Endothelial cell of umbilical vein (primary cell): ENCODE data around the gene DNAJA4. TPM values are rescaled to one million over a fixed set of nuclear protein-coding genes. Genes with fewer than 3 reads are reported as not detected.

Source experiments
- BruUV-seq: library from RNA; stranded (reverse); fragments of 400-500 nt; replicated peaks from 2 replicates; lab custom pipeline; 2021; lab: Mats Ljungman, UMichigan
- CTCF ChIA-PET: fragments of 300-600, 350-600 bp; sonication (Branson Sonifier 250); formaldehyde crosslinking; loops from one replicate; lab custom pipeline; 2021; ENCODE audit warnings: antibody characterized with exemption, inconsistent platforms; lab: Charles Lee
- POLR2A ChIA-PET: fragments of 300-600, 350-600 bp; sonication (Branson Sonifier 250); formaldehyde crosslinking; loops from one replicate; lab custom pipeline; 2021; ENCODE audit warnings: antibody characterized with exemption, inconsistent platforms; lab: Charles Lee
- DNase-seq: peaks from one replicate; pipeline ENCODE4 v3.0.0-alpha.2; 2011; ENCODE audit warnings: low read depth, low spot score
- FAIRE-seq: peaks from 2 replicates; lab custom pipeline; 2011; peaks lifted over from hg19 to GRCh38; lab: Jason Lieb, UNC
- H2AFZ ChIP-seq: 2 replicates; pipeline ENCODE4 v1.6.0; 2012; ENCODE audit warnings: low read depth, low read length, control low read depth, inconsistent platforms
- H3K27ac ChIP-seq: 2 replicates; pipeline ENCODE4 v1.5.1; 2011; ENCODE audit warnings: low read depth, mild to moderate bottlenecking, control low read depth, low read length, moderate library complexity; ENCODE audit not compliant: insufficient read depth
- H3K27me3 ChIP-seq, 2 experiments: 2 replicates each; pipeline versions ENCODE4 v1.6.0 to v1.6.1; 2011; ENCODE audit warnings: low read length in 2 of 2, mixed read lengths in 1 of 2; ENCODE audit not compliant: control insufficient read depth in 2 of 2, insufficient read depth in 2 of 2
- H3K36me3 ChIP-seq, 2 experiments: 2 replicates in 1 of 2; 3 replicates in 1 of 2; pipeline ENCODE4 v1.5.1; 2011; ENCODE audit warnings: low read length in 2 of 2, mild to moderate bottlenecking in 1 of 2, moderate library complexity in 1 of 2; ENCODE audit not compliant: control insufficient read depth in 2 of 2, insufficient read depth in 2 of 2; ENCODE audit errors: extremely low read depth in 1 of 2
- H3K4me1 ChIP-seq: 3 replicates; pipeline ENCODE4 v1.5.1; 2011; ENCODE audit warnings: mild to moderate bottlenecking, low read length; ENCODE audit not compliant: control insufficient read depth, insufficient read depth; ENCODE audit errors: extremely low read depth
- H3K4me2 ChIP-seq: 2 replicates; pipeline ENCODE4 v1.6.1; 2011; ENCODE audit warnings: low read length, control low read depth, mixed read lengths; ENCODE audit not compliant: insufficient read depth
- H3K4me3 ChIP-seq, 3 experiments: fragments of 200-600 bp in 1 of 3; sonication (generic), shearing (Covaris generic) in 1 of 3; replicated peaks in 1 of 3; 2 replicates each; pipeline ENCODE4 v1.5.1; 2011 to 2016; ENCODE audit warnings: control low read depth in 3 of 3, low read length in 3 of 3, mild to moderate bottlenecking in 2 of 3, inconsistent platforms in 1 of 3, low read depth in 1 of 3, moderate library complexity in 1 of 3; ENCODE audit not compliant: insufficient read depth in 1 of 3
- H3K79me2 ChIP-seq: 2 replicates; pipeline ENCODE4 v1.6.0; 2012; ENCODE audit warnings: low read length, inconsistent platforms; ENCODE audit not compliant: control insufficient read depth, insufficient read depth
- H3K9ac ChIP-seq: replicated peaks from 2 replicates; pipeline ENCODE3; 2011; ENCODE audit warnings: low read length, control low read depth; ENCODE audit not compliant: insufficient read depth; ENCODE audit errors: extremely low read depth
- H3K9me1 ChIP-seq: replicated peaks from 3 replicates; pipeline ENCODE4 v1.6.0; 2011; ENCODE audit warnings: mild to moderate bottlenecking, low read length; ENCODE audit not compliant: control insufficient read depth, insufficient read depth; ENCODE audit errors: extremely low read depth
- H3K9me3 ChIP-seq: replicated peaks from 2 replicates; pipeline ENCODE4 v1.5.1; 2012; ENCODE audit warnings: low read length, inconsistent platforms; ENCODE audit not compliant: control insufficient read depth, insufficient read depth
- H4K20me1 ChIP-seq: replicated peaks from 2 replicates; pipeline ENCODE3; 2011; ENCODE audit warnings: mild to moderate bottlenecking, low read length; ENCODE audit not compliant: control insufficient read depth, insufficient read depth; ENCODE audit errors: extremely low read depth
- EZH2 ChIP-seq: IDR thresholded peaks from 2 replicates; pipeline ENCODE4 v1.6.1; 2012; ENCODE audit warnings: borderline replicate concordance, low read depth, mild to moderate bottlenecking, moderate library complexity, low read length, inconsistent platforms; ENCODE audit not compliant: severe bottlenecking
- FOS ChIP-seq: IDR thresholded peaks from 2 replicates; pipeline ENCODE4 v1.6.1; 2011; ENCODE audit warnings: mild to moderate bottlenecking, low read length, moderate library complexity, borderline replicate concordance; ENCODE audit not compliant: insufficient read depth
- GATA2 ChIP-seq: IDR thresholded peaks from 2 replicates; pipeline ENCODE4 v1.7.0; 2011; ENCODE audit warnings: low read depth, mild to moderate bottlenecking, moderate library complexity, mixed read lengths, low read length; ENCODE audit not compliant: insufficient read length, insufficient read depth
- JUN ChIP-seq: IDR thresholded peaks from 2 replicates; pipeline ENCODE4 v1.6.1; 2011; ENCODE audit warnings: borderline replicate concordance, low read depth; ENCODE audit not compliant: insufficient read length, insufficient read depth
- MYC ChIP-seq: IDR thresholded peaks from one replicate; pipeline ENCODE4 v1.6.1; 2011; ENCODE audit warnings: mild to moderate bottlenecking, low read depth, low read length
- POLR2A ChIP-seq: IDR thresholded peaks from 2 replicates; pipeline ENCODE4 v1.6.1; 2012; ENCODE audit warnings: low read depth, mild to moderate bottlenecking, control low read depth, low read length
- POLR2AphosphoS5 ChIP-seq: IDR thresholded peaks from 2 replicates; pipeline ENCODE4 v1.6.1; 2012; ENCODE audit warnings: low read depth, mild to moderate bottlenecking, control low read depth, low read length, moderate library complexity; ENCODE audit not compliant: insufficient read depth
- dilution Hi-C: fragments of 300-500 bp; cut with MboI; formaldehyde crosslinking; loops from one replicate; pipeline ENCODE4 v1.15.0; 2019; ENCODE audit warnings: low sequenced_read_pairs; ENCODE audit not compliant: extremely low pct_ligation_motif_present
- intact Hi-C: fragments of 100-400 bp; cut with micrococcal nuclease; formaldehyde crosslinking; loops from one replicate; pipeline ENCODE4 v1.10.0; 2022
- polyA plus RNA-seq, 4 experiments: library from polyadenylated mRNA; depleted of rRNA in 3 of 4; stranded (reverse) in 3 of 4; unstranded in 1 of 4; fragments of >200 nt; gene quantifications; 2 replicates each; pipeline versions ENCODE4 v1.2.1 to v1.2.3, GENCODE V29; 2011 to 2012; ENCODE audit warnings: missing spikeins in 1 of 4
- total RNA-seq: library from RNA; stranded (reverse); gene quantifications from 2 replicates; pipeline ENCODE4 v1.2.3, GENCODE V29; 2021
- TF ChIP-seq, protein P1 (sequence below): IDR thresholded peaks from 2 replicates; pipeline ENCODE4 v1.6.1; 2011; ENCODE audit not compliant: insufficient read depth, insufficient read length
- TF ChIP-seq, protein P2 (sequence below), 2 donors: IDR thresholded peaks; 1 replicate in 1 of 2; 2 replicates in 1 of 2; pipeline ENCODE4 v1.5.1; 2011; ENCODE audit warnings: low read length in 2 of 2, mild to moderate bottlenecking in 2 of 2, moderate library complexity in 2 of 2, control low read depth in 1 of 2, inconsistent platforms in 1 of 2, low read depth in 1 of 2; ENCODE audit not compliant: insufficient read depth in 1 of 2; ENCODE audit errors: extremely low read depth in 1 of 2

Gene DNAJA4
- total and polyA plus RNA-seq, 2 donors (not counting 3 experiments of a cell fraction or from before 2014, with no cell fraction given) = 17.3 to 21.3 TPM

DNA sequence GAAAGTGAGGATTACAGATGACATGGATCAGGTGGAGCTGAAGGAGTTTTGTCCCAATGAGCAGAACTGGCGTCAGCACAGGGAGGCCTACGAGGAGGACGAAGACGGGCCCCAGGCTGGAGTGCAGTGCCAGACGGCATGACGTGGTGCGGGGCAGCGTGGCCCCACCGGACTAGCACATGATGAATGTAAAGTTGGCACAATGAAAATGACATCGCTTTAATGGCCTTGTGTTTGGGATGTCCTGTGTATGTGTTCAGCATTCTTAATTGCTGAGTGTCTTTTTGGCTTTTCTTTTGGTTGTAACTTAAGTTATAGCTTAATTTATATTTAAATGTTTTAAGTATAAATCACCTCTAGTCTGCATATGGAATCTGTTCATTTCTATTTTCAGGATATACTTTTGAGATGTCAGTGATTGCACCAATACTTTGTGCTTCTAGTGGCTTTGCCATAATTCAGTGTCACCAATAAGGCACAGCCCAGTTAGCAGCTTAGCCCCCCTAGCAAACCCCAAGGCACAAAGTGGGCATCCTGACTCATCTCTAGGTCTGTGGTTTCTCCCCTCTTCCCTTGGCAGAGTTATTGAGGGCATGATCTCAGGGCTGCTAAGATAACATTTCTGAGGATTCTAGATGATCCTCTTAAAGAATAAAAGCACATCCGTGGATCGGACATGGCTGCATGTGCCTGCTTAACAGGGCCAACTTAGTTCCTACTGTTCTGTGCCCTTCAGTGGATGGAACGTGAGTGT is 16.1 kb downstream of the DNAJA4 start:
- FAIRE-seq (no peak), DNase-seq (no peak)
- H4K20me1 ChIP-seq = no peaks in the 10 kb centered on the region
- no peak overlapping the region for H3K4me2 ChIP-seq
- dilution Hi-C loops = no loop called here
- peaks cover 5 to 19% of the 10 kb centered on the region in 2 experiments for H3K36me3 ChIP-seq
- H3K9ac ChIP-seq = no peak overlapping the region
- ChIA-PET POLR2A (no interaction called here), CTCF (no interaction called here)
- no peak overlapping the region for H2AFZ ChIP-seq
- BruUV-seq = no TSS peak
- no peaks in the 10 kb centered on the region for H3K79me2 ChIP-seq
- no peaks in the 10 kb centered on the region for H3K9me1 ChIP-seq
- TF ChIP-seq POLR2AphosphoS5 (no peak), FOS (no peak), GATA2 (no peak), JUN (no peak), EZH2 (no peak), MYC (no peak), POLR2A (no peak)
- TF ChIP-seq, protein P1, sequence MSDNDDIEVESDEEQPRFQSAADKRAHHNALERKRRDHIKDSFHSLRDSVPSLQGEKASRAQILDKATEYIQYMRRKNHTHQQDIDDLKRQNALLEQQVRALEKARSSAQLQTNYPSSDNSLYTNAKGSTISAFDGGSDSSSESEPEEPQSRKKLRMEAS = no peak
- TF ChIP-seq, protein P2, sequence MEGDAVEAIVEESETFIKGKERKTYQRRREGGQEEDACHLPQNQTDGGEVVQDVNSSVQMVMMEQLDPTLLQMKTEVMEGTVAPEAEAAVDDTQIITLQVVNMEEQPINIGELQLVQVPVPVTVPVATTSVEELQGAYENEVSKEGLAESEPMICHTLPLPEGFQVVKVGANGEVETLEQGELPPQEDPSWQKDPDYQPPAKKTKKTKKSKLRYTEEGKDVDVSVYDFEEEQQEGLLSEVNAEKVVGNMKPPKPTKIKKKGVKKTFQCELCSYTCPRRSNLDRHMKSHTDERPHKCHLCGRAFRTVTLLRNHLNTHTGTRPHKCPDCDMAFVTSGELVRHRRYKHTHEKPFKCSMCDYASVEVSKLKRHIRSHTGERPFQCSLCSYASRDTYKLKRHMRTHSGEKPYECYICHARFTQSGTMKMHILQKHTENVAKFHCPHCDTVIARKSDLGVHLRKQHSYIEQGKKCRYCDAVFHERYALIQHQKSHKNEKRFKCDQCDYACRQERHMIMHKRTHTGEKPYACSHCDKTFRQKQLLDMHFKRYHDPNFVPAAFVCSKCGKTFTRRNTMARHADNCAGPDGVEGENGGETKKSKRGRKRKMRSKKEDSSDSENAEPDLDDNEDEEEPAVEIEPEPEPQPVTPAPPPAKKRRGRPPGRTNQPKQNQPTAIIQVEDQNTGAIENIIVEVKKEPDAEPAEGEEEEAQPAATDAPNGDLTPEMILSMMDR (IDR thresholded peaks at IDR 0.05; ENCODE audit: extremely low read depth in 1 of 2, insufficient read depth in 1 of 2, low read depth in 1 of 2, low read length in 2 of 2) = no peak
- intact Hi-C loops = no loop called here
- H3K27me3 ChIP-seq = no peaks in the 10 kb centered on the region
- H3K9me3 ChIP-seq = no peaks in the 10 kb centered on the region
- H3K27ac ChIP-seq = no peak overlapping the region
- no peak overlapping the region for H3K4me3 ChIP-seq
- no peaks in the 10 kb centered on the region for H3K4me1 ChIP-seq
